SK-N-SH treated with all-trans-retinoic acid at 6 μM for 48 hours (cell line): ENCODE measurements around the gene CYP4F22.
"Not testable (repeated sequence)": the region's sequence is repeated elsewhere in the genome, so short reads cannot be mapped to it uniquely, and the experiment has no call there.

Experiments
- ATAC-seq: fragments of 200-7000 bp; cut with Tn5 transposase; 3 replicates; pipeline ENCODE4 v1.9.1; 2020; ENCODE audit warnings: mild to moderate bottlenecking, moderate library complexity
- ARNTL ChIP-seq: fragments of 450-650 bp; formaldehyde crosslinking; IDR thresholded peaks from 2 replicates; pipeline ENCODE4 v1.5.0; 2020; ENCODE audit warnings: low read depth, mild to moderate bottlenecking, moderate library complexity, borderline replicate concordance
- BACH2 ChIP-seq: fragments of 250-450 bp; sonication (Bioruptor Pico); IDR thresholded peaks from 2 replicates; pipeline ENCODE4 v1.9.0; 2021; ENCODE audit warnings: mild to moderate bottlenecking, borderline replicate concordance
- CSDC2 ChIP-seq: fragments of 250-450 bp; sonication (Bioruptor Pico); IDR thresholded peaks from 2 replicates; pipeline ENCODE4 v1.5.0; 2020; ENCODE audit warnings: mild to moderate bottlenecking, moderate library complexity
- ESRRG ChIP-seq: fragments of 250-450 bp; sonication (Bioruptor Pico); IDR thresholded peaks from 2 replicates; pipeline ENCODE4 v1.6.1; 2021; ENCODE audit warnings: mild to moderate bottlenecking
- GLIS3 ChIP-seq: fragments of 250-450 bp; sonication (Bioruptor Pico); IDR thresholded peaks from 2 replicates; pipeline ENCODE4 v1.5.0; 2020; ENCODE audit warnings: mild to moderate bottlenecking, moderate library complexity
- ISL1 ChIP-seq: fragments of 250-450 bp; sonication (Bioruptor Pico); IDR thresholded peaks from 2 replicates; pipeline ENCODE4 v2.1.2; 2022; ENCODE audit warnings: mild to moderate bottlenecking, moderate library complexity
- OSR1 ChIP-seq: fragments of 250-450 bp; sonication (Bioruptor Pico); IDR thresholded peaks from 2 replicates; pipeline ENCODE4 v1.8.0; 2022; ENCODE audit warnings: moderate library complexity, mild to moderate bottlenecking, inconsistent platforms
- PPARA ChIP-seq: fragments of 250-450 bp; sonication (Bioruptor Pico); IDR thresholded peaks from 2 replicates; pipeline ENCODE4 v1.5.0; 2020; ENCODE audit warnings: mild to moderate bottlenecking, borderline replicate concordance
- RARB ChIP-seq: fragments of 250-450 bp; sonication (Bioruptor Pico); IDR thresholded peaks from 2 replicates; pipeline ENCODE4 v1.8.0; 2021; ENCODE audit warnings: mild to moderate bottlenecking, moderate library complexity
- SNAI2 ChIP-seq: fragments of 250-450 bp; sonication (Bioruptor Pico); IDR thresholded peaks from 2 replicates; pipeline ENCODE4 v1.5.0; 2020; ENCODE audit warnings: mild to moderate bottlenecking, moderate library complexity
- TCF4 ChIP-seq: fragments of 250-450 bp; sonication (Bioruptor Pico); IDR thresholded peaks from 2 replicates; pipeline ENCODE4 v1.8.0; 2021; ENCODE audit warnings: mild to moderate bottlenecking, moderate library complexity, borderline replicate concordance
- TOX ChIP-seq: fragments of 250-450 bp; sonication (Bioruptor Pico); IDR thresholded peaks from 2 replicates; pipeline ENCODE4 v1.8.0; 2021; ENCODE audit warnings: mild to moderate bottlenecking, moderate library complexity, borderline replicate concordance
- ZC3H10 ChIP-seq: fragments of 250-450 bp; sonication (Bioruptor Pico); IDR thresholded peaks from 2 replicates; pipeline ENCODE4 v1.5.1; 2021; ENCODE audit warnings: mild to moderate bottlenecking, moderate library complexity
- ZFP3 ChIP-seq: fragments of 250-450 bp; sonication (Bioruptor Pico); IDR thresholded peaks from 2 replicates; pipeline ENCODE4 v1.5.0; 2020; ENCODE audit warnings: mild to moderate bottlenecking, moderate library complexity
- ZFP30 ChIP-seq: fragments of 450-650 bp; formaldehyde crosslinking; IDR thresholded peaks from 2 replicates; pipeline ENCODE4 v1.5.0; 2022; ENCODE audit warnings: mild to moderate bottlenecking, moderate library complexity
- ZNF565 ChIP-seq: fragments of 450-650 bp; formaldehyde crosslinking; conservative IDR thresholded peaks from 2 replicates; pipeline ENCODE4 v1.5.0; 2020; ENCODE audit warnings: low read depth, mild to moderate bottlenecking, moderate library complexity
- ZNF70 ChIP-seq: fragments of 450-650 bp; formaldehyde crosslinking; IDR thresholded peaks from 2 replicates; pipeline ENCODE4 v1.5.0; 2020; ENCODE audit warnings: mild to moderate bottlenecking, moderate library complexity
- ZNF8 ChIP-seq: fragments of 450-650 bp; formaldehyde crosslinking; IDR thresholded peaks from 2 replicates; pipeline ENCODE4 v1.5.0; 2020; ENCODE audit warnings: mild to moderate bottlenecking, moderate library complexity
- TF ChIP-seq, protein P1 (sequence below): fragments of 250-450 bp; sonication (Bioruptor Pico); IDR thresholded peaks from 2 replicates; pipeline ENCODE4 v1.8.0; 2020; ENCODE audit warnings: mild to moderate bottlenecking, moderate library complexity, borderline replicate concordance
- TF ChIP-seq, protein P2 (sequence below): fragments of 250-450 bp; sonication (Bioruptor Pico); IDR thresholded peaks from 2 replicates; pipeline ENCODE4 v1.8.0; 2021; ENCODE audit warnings: low read depth, mild to moderate bottlenecking, moderate library complexity, borderline replicate concordance
- TF ChIP-seq, protein P3 (sequence below): fragments of 250-450 bp; sonication (Bioruptor Pico); IDR thresholded peaks from 2 replicates; pipeline ENCODE4 v1.5.1; 2021; ENCODE audit warnings: mild to moderate bottlenecking, moderate library complexity
- TF ChIP-seq, protein P4 (sequence below): fragments of 250-450 bp; sonication (Bioruptor Pico); IDR thresholded peaks from 2 replicates; pipeline ENCODE4 v1.5.1; 2020; ENCODE audit warnings: low read depth, mild to moderate bottlenecking, moderate library complexity
- TF ChIP-seq, protein P5 (sequence below): fragments of 250-450 bp; sonication (Bioruptor Pico); IDR thresholded peaks from 2 replicates; pipeline ENCODE4 v1.5.0; 2020; ENCODE audit warnings: mild to moderate bottlenecking, moderate library complexity

Gene CYP4F22

DNA sequence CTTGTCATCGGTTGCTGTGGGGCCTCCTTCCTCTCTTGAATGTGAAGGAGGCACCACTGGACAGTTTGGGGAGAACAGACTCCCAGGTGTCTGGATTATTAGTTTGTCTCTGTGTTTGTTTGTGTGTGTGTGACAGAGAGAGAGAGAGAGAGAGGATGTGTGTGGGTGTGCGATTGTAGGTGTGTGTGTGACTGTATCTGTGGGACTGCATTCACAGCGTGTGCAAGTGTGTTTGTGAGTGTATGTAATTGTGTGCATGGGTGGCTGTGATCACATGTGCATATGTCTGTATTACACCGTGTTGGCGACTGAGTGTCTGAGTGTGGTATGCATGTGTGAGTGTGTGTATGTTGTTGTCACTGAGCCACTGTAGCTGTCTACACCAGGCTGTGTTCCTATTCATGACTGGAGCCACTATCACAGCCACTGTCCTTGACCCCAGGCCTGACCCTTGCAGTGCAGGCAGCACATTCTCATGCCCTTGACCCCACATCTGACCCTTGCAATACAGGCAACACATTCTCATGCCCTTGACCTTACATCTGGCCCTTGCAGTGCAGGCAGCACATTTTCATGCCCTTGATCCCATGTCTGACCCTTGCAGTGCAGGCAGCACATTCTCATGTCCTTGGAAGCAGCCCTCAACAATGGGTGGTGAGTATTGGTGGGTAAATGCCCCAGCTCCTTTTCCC lies 81.6 kb downstream of the CYP4F22 start:
- TF ChIP-seq ZNF565 (CRISPR knock-in tag): no peak
- TF ChIP-seq ZC3H10: no peak
- TF ChIP-seq CSDC2 (CRISPR knock-in tag): no peak
- TF ChIP-seq GLIS3 (CRISPR knock-in tag): no peak
- TF ChIP-seq ZNF8 (CRISPR knock-in tag): no peak
- TF ChIP-seq, protein P1, sequence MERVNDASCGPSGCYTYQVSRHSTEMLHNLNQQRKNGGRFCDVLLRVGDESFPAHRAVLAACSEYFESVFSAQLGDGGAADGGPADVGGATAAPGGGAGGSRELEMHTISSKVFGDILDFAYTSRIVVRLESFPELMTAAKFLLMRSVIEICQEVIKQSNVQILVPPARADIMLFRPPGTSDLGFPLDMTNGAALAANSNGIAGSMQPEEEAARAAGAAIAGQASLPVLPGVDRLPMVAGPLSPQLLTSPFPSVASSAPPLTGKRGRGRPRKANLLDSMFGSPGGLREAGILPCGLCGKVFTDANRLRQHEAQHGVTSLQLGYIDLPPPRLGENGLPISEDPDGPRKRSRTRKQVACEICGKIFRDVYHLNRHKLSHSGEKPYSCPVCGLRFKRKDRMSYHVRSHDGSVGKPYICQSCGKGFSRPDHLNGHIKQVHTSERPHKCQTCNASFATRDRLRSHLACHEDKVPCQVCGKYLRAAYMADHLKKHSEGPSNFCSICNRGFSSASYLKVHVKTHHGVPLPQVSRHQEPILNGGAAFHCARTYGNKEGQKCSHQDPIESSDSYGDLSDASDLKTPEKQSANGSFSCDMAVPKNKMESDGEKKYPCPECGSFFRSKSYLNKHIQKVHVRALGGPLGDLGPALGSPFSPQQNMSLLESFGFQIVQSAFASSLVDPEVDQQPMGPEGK (CRISPR knock-in tag): no peak
- no peak for TF ChIP-seq SNAI2 (CRISPR knock-in tag)
- TF ChIP-seq ZFP3 (CRISPR knock-in tag): no peak
- TF ChIP-seq TCF4 (CRISPR knock-in tag): no peak
- TF ChIP-seq ISL1 (CRISPR knock-in tag): no peak
- TF ChIP-seq, protein P2, sequence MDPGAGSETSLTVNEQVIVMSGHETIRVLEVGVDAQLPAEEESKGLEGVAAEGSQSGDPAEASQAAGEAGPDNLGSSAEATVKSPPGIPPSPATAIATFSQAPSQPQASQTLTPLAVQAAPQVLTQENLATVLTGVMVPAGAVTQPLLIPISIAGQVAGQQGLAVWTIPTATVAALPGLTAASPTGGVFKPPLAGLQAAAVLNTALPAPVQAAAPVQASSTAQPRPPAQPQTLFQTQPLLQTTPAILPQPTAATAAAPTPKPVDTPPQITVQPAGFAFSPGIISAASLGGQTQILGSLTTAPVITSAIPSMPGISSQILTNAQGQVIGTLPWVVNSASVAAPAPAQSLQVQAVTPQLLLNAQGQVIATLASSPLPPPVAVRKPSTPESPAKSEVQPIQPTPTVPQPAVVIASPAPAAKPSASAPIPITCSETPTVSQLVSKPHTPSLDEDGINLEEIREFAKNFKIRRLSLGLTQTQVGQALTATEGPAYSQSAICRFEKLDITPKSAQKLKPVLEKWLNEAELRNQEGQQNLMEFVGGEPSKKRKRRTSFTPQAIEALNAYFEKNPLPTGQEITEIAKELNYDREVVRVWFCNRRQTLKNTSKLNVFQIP (CRISPR knock-in tag): no peak
- TF ChIP-seq, protein P3, sequence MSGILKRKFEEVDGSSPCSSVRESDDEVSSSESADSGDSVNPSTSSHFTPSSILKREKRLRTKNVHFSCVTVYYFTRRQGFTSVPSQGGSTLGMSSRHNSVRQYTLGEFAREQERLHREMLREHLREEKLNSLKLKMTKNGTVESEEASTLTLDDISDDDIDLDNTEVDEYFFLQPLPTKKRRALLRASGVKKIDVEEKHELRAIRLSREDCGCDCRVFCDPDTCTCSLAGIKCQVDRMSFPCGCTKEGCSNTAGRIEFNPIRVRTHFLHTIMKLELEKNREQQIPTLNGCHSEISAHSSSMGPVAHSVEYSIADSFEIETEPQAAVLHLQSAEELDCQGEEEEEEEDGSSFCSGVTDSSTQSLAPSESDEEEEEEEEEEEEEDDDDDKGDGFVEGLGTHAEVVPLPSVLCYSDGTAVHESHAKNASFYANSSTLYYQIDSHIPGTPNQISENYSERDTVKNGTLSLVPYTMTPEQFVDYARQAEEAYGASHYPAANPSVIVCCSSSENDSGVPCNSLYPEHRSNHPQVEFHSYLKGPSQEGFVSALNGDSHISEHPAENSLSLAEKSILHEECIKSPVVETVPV (CRISPR knock-in tag): no peak
- no peak for TF ChIP-seq ZNF70 (CRISPR knock-in tag)
- TF ChIP-seq BACH2 (CRISPR knock-in tag): no peak
- TF ChIP-seq PPARA: no peak
- no peak for TF ChIP-seq RARB
- TF ChIP-seq OSR1 (CRISPR knock-in tag): no peak
- no peak for TF ChIP-seq TOX (CRISPR knock-in tag)
- ATAC-seq: no peak

DNA sequence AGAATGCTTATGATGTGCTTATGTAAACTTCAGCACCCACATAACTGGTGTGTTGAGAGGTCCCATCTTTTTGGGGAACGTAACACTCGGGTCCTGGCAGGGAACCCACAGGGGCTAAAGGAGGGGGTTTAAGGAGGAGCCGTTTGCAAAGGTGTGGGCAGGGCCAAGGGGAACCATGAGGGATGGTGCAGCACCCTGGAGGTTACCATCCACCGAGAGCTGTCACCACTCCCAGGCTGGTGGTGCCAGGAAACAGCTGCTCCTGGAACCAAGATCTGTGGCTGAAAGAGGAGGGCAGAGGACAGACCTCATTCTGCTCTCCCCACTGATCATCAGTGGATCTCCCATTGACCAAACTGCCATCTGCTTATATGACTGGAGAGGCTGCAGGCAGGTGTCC lies 83.5 kb downstream of the CYP4F22 start:
- TF ChIP-seq ZFP30: no peak
- no peak for TF ChIP-seq RARB
- TF ChIP-seq ZNF70 (CRISPR knock-in tag): no peak
- no peak for TF ChIP-seq GLIS3 (CRISPR knock-in tag)
- TF ChIP-seq CSDC2 (CRISPR knock-in tag): no peak
- TF ChIP-seq OSR1 (CRISPR knock-in tag): no peak
- TF ChIP-seq ZFP3 (CRISPR knock-in tag): no peak
- TF ChIP-seq ARNTL (CRISPR knock-in tag): no peak
- no peak for TF ChIP-seq ZC3H10
- TF ChIP-seq ZNF565 (CRISPR knock-in tag): no peak
- TF ChIP-seq TOX (CRISPR knock-in tag): no peak
- TF ChIP-seq, protein P4, sequence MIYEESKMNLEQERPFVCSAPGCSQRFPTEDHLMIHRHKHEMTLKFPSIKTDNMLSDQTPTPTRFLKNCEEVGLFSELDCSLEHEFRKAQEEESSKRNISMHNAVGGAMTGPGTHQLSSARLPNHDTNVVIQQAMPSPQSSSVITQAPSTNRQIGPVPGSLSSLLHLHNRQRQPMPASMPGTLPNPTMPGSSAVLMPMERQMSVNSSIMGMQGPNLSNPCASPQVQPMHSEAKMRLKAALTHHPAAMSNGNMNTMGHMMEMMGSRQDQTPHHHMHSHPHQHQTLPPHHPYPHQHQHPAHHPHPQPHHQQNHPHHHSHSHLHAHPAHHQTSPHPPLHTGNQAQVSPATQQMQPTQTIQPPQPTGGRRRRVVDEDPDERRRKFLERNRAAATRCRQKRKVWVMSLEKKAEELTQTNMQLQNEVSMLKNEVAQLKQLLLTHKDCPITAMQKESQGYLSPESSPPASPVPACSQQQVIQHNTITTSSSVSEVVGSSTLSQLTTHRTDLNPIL (CRISPR knock-in tag): no peak
- no peak for ATAC-seq

DNA sequence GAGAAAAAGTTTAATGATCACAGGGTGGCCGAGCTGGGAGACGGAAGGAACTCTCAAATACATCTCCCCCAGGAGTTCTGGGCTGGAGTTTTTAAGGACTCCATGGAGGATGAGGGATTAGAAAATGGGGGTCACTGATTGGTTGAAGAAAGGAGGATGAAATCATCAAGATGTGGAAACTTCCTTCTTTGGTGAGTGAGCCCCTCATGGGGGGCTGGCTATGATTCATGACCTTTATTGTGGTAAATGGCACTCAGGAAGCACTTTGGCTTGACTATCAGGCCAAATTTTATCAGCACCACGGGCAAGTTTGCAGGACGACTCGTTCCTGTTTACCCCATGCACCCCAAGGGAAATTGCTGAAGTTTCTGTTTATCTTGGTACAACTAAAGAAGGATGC lies 84.2 kb downstream of the CYP4F22 start:
- not testable (repeated sequence) for ATAC-seq

DNA sequence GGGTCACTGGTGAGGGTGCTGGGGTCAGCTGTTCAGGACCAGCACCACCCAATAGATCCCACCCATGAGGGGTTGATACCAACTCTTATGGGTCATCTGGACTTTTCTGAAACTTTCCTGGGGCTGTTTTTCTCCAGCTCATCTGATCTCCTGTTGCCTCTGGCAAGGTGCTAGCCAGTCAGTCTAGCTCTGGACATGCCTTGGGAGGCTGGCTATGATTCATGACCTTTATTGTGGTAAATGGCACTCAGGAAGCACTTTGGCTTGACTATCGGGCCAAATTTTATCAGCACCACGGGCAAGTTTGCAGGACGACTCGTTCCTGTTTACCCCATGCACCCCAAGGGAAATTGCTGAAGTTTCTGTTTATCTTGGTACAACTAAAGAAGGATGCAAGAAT lies 85.4 kb downstream of the CYP4F22 start:
- not testable (repeated sequence) for ATAC-seq

DNA sequence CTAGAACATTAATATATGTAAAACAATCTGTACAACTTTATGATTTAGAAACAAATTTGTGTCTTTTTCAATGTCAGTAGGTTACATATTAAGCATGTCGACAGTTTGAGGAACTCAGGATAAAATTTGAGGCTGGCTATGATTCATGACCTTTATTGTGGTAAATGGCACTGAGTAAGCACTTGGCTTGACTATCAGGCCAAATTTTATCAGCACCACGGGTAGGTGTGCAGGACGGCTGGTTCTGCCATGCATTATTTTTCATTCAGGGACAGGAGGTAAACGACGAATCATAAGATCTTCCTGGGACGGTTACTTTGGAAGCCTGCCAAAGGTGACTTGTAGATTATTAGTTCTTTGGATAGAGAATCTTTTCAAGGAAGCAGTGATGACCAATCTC lies 86.7 kb downstream of the CYP4F22 start:
- ATAC-seq: no peak
- TF ChIP-seq ESRRG (CRISPR knock-in tag): no peak
- no peak for TF ChIP-seq BACH2 (CRISPR knock-in tag)
- TF ChIP-seq ZNF8 (CRISPR knock-in tag): no peak
- TF ChIP-seq, protein P5, sequence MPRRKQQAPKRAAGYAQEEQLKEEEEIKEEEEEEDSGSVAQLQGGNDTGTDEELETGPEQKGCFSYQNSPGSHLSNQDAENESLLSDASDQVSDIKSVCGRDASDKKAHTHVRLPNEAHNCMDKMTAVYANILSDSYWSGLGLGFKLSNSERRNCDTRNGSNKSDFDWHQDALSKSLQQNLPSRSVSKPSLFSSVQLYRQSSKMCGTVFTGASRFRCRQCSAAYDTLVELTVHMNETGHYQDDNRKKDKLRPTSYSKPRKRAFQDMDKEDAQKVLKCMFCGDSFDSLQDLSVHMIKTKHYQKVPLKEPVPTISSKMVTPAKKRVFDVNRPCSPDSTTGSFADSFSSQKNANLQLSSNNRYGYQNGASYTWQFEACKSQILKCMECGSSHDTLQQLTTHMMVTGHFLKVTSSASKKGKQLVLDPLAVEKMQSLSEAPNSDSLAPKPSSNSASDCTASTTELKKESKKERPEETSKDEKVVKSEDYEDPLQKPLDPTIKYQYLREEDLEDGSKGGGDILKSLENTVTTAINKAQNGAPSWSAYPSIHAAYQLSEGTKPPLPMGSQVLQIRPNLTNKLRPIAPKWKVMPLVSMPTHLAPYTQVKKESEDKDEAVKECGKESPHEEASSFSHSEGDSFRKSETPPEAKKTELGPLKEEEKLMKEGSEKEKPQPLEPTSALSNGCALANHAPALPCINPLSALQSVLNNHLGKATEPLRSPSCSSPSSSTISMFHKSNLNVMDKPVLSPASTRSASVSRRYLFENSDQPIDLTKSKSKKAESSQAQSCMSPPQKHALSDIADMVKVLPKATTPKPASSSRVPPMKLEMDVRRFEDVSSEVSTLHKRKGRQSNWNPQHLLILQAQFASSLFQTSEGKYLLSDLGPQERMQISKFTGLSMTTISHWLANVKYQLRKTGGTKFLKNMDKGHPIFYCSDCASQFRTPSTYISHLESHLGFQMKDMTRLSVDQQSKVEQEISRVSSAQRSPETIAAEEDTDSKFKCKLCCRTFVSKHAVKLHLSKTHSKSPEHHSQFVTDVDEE: no peak
- no peak for TF ChIP-seq ZNF565 (CRISPR knock-in tag)
- no peak for TF ChIP-seq RARB
- no peak for TF ChIP-seq ZNF70 (CRISPR knock-in tag)
- no peak for TF ChIP-seq ISL1 (CRISPR knock-in tag)
- TF ChIP-seq ZFP30: no peak
- TF ChIP-seq ZFP3 (CRISPR knock-in tag): no peak
- no peak for TF ChIP-seq TCF4 (CRISPR knock-in tag)
- TF ChIP-seq, protein P2 (CRISPR knock-in tag): no peak
- TF ChIP-seq CSDC2 (CRISPR knock-in tag): no peak
- no peak for TF ChIP-seq ZC3H10
- no peak for TF ChIP-seq TOX (CRISPR knock-in tag)
